ENCODE measurements around the gene NDUFA13. TPM values are rescaled to one million over a fixed set of nuclear protein-coding genes. Genes with fewer than 3 reads are reported as not detected.

NDUFA13 gene
- total RNA-seq, 1 donor from 2014 or later: 1,367 TPM

- no peak for DNase-seq
- no peak for ATAC-seq (ENCODE audit: poor library complexity)
- intact Hi-C loops (cut with DNase I): loop anchor here (2.0 kb wide), 1 partner anchor 121 kb away; no protein-coding TSS in a partner anchor
These were observed 27.8 kb upstream of the NDUFA13 start for GRCh38 chr19:19487950-19488874.

GRCh38 chr19:19488875-19489690 lies 26.9 kb upstream of the NDUFA13 start:
- DNase-seq (peak; percentile 84), ATAC-seq (ENCODE audit: poor library complexity) (peak; percentile 66)
- intact Hi-C loops (cut with DNase I): loop anchor here (2.0 kb wide), 1 partner anchor 122 kb away; no protein-coding TSS in a partner anchor

DNA sequence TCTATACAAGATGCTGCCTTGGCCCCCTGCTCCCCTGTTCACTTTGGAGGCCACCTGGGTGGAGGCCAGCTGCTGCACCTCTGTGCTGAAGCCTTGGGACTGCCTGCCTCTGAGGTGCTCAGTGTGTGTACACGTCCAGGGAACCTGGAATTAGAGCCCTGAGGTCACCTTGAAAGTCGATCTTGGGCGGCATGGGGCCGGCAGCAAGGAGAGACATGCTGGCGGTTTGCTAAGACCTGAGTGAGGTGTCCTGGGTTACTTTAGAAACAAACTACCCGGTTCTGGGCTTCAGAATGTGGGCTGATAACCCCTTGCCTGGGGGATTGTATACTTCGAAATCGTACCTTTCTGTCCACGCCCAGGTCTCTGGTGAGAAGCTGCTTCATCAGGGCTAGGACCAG lies 26.2 kb upstream of the NDUFA13 start:
- intact Hi-C loops (cut with DNase I): loop anchor here (2.0 kb wide), 1 partner anchor 123 kb away; no protein-coding TSS in a partner anchor
- ATAC-seq (ENCODE audit: poor library complexity) (peak; percentile 26), DNase-seq (no peak)

- intact Hi-C loops (cut with DNase I): no loop called here
- peak; percentile 80 for DNase-seq
These were observed 25.6 kb upstream of the NDUFA13 start for GRCh38 chr19:19490214-19490968.

DNA sequence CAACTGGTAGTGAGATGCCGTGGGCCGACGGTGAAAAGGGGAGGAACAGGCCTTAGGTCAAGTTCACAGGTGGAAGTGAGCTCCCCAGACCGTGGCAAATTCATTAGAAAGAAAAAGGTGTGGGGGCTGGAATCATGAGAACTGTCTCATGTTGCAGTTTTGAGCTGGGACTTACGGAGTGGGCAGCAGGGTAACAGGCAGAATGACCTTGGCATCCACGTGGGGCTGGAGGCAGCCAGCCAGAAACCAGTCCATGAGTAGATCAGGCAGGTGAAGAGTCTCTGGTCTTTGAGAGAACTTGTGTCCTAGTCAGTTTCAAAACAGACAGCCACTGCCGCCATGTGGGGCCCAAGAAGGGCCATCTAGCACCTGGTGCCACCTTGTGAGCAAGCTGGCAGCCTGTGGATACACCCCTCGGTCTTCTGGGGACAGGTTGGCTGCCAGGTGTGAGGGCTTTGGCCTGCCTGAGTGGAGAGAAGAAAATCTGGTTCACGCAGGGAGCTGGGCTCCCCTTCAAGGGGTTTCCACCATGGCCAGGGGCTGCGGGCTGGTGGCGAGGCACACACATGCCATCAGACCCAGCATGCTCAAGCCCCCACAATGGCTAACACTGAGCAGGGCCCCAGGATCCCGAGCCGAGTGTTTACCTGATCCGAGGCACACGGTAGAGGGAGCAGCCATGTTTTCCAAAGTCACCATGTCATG lies 24.6 kb upstream of the NDUFA13 start:
- intact Hi-C loops (cut with DNase I): no loop called here
- DNase-seq: no peak
- ATAC-seq (ENCODE audit: poor library complexity): no peak

More at GRCh38 chr19:19490214-19490968, 25.6 kb upstream of the NDUFA13 start:
- ATAC-seq (ENCODE audit: poor library complexity): peak; percentile 71

- DNase-seq: no peak
- intact Hi-C loops (cut with DNase I): no loop called here
- ATAC-seq (ENCODE audit: poor library complexity): no peak
These were observed 23.9 kb upstream of the NDUFA13 start for GRCh38 chr19:19492026-19492610.

GRCh38 chr19:19493841-19494546 lies 22.0 kb upstream of the NDUFA13 start:
- intact Hi-C loops (cut with DNase I): no loop called here
- no peak for ATAC-seq (ENCODE audit: poor library complexity)
- DNase-seq: no peak

DNA sequence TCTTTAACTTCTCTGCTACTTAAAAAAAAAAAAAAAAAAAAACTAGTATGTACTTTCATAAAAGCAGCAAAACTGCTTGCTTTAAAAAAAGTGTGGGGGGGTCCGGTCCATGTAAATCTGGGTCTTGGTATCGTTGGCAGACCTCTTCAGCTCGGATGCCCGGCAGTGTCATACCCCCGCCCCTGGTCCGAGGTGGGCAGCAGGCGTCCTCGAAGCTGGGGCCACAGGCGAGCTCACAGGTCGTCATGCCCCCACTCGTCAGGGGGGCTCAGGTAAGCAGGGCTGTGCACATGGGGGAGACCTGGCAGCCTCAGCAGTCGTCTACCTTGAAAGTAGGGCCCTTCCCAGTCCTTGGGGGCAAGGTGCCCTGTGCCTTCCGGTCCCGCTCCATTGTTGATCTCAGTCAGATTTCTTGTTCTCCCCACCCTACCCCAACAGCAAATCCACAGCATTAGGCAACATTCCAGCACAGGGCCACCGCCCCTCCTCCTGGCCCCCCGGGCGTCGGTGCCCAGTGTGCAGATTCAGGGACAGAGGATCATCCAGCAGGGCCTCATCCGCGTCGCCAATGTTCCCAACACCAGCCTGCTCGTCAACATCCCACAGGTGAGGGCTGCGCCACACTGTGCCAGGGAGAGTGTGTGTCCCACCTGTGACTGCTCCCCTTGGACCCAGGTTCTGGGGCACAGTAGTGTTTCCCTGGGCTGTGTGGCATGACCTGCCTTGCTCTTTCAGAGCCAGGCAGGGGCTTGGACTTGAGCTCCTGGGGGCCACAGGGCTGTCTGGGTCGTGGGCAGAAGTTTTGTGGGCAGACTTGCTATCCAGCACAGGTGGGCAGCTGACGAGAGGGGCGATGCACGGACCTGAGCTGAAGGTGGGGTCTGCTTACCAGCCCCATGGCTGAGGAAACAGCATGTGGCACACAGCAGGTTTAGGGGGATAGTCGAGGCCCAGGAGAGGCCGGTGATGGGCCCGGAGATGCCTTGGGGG lies 20.1 kb upstream of the NDUFA13 start:
- intact Hi-C loops (cut with DNase I): no loop called here
- no peak for ATAC-seq (ENCODE audit: poor library complexity)

DNA sequence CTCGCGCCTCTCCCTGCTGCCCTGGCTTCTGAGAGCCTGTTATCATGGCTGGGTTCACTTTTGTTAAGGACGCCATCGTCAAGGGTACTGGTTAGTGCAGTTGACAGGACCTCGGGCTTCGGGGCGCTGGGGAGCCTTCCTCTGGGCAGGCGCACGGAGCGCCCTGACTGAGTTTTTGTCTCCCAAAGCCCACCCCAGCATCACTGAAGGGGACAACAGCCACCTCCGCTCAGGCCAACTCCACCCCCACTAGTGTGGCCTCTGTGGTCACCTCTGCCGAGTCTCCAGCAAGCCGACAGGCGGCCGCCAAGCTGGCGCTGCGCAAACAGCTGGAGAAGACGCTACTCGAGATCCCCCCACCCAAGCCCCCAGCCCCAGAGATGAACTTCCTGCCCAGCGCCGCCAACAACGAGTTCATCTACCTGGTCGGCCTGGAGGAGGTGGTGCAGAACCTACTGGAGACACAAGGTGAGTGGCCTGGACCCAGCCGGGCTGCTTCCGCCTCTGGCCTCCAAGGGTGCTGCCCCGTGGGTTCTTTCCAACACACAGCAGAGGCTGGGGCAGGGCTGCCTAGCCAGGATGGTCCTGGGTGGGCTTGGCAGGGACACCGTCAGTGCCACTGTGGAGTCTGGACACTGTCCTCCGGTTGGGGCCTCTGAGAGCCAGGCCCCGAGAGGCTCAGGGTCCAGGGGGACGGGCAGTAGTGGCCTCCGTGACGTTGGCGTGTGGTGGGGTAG lies 17.6 kb upstream of the NDUFA13 start:
- ATAC-seq (ENCODE audit: poor library complexity) (no peak), DNase-seq (no peak)
- intact Hi-C loops (cut with DNase I): no loop called here

More for the DNA sequence above, 20.1 kb upstream of the NDUFA13 start:
- no peak for DNase-seq

GRCh38 chr19:19499272-19499995 lies 16.6 kb upstream of the NDUFA13 start:
- no peak for ATAC-seq (ENCODE audit: poor library complexity)
- no peak for DNase-seq

GRCh38 chr19:19500975-19501644 lies 14.9 kb upstream of the NDUFA13 start:
- intact Hi-C loops (cut with DNase I): no loop called here
- ATAC-seq (ENCODE audit: poor library complexity) (no peak), DNase-seq (no peak)

More at GRCh38 chr19:19499272-19499995, 16.6 kb upstream of the NDUFA13 start:
- intact Hi-C loops (cut with DNase I): no loop called here

DNA sequence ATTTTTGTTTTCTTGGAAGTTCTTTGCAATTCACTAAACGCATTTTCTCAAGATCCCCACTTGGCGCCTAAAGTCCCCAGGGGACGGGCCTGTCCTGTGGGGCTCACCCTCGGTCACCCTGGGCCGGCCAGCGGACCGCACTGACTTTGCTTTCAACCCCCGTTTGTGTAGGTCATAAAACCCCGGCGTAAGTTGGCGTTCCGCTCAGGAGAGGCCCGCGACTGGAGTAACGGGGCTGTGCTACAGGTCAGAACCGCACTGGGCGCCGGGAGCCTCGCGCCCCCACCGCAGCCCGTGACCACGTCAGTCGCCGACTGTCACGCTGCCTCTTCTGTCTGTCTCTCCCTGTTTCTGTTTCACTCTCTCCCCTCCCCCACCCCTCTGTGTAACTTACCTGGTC lies 14.2 kb upstream of the NDUFA13 start:
- DNase-seq: no peak
- ATAC-seq (ENCODE audit: poor library complexity): no peak
- intact Hi-C loops (cut with DNase I): no loop called here

DNA sequence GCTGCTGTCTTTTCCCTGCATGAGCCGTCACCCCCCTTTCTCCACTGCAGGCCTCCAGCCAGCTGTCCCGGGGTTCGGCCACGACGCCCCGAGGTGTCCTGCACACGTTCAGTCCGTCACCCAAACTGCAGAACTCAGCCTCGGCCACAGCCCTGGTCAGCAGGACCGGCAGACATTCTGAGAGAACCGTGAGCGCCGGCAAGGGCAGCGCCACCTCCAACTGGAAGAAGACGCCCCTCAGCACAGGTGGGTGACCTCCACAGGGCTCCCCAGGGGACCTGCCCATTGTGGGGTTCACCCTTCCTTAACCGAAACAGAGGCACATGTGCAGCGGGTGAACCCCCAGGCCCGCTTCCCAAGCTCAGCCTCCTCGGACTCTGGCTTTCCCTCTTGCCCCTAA lies 13.7 kb upstream of the NDUFA13 start:
- DNase-seq (no peak), ATAC-seq (ENCODE audit: poor library complexity) (no peak)
- intact Hi-C loops (cut with DNase I): no loop called here
